ENCODE measurements around the gene GPC3. TPM values are rescaled to one million over a fixed set of nuclear protein-coding genes. Genes with fewer than 3 reads are reported as not detected.
A peak's percentile ranks its signal among the peaks of the same experiment; 100 is the strongest.

Gene GPC3
- polyA plus RNA-seq, 3 donors: not detected

GRCh38 chrX:133538148-133538547, 447.2 kb downstream of the GPC3 start:
- no peak for DNase-seq
- H4K20me1 ChIP-seq (ENCODE audit: insufficient read depth, low read length): no peaks in the 10 kb centered on the region
- peaks cover 0 to under 1% of the 10 kb centered on the region in 2 donors for H3K4me1 ChIP-seq (ENCODE audit: control insufficient read depth in 1 of 2, insufficient read depth in 2 of 2, low read length in 2 of 2)
- H3K9ac ChIP-seq (ENCODE audit: insufficient read depth, low read length, poor library complexity, severe bottlenecking): no peak overlapping the region
- Mint-ChIP-seq H3K4me1 (peaks cover 4% of the 10 kb centered on the region), H3K9me3 (peaks cover 0 to 2% (median 0%) of the 10 kb centered on the region in 7 donors), H3K4me3 (no peak overlapping the region), H3K36me3 (no peaks in the 10 kb centered on the region), H3K27ac (no peak overlapping the region), H3K27me3 (ENCODE audit: low read depth in 3 of 3) (peaks cover 0 to 4% (median 1%) of the 10 kb centered on the region in 3 donors)
- H2AFZ ChIP-seq (ENCODE audit: insufficient read depth, low read depth, low read length, poor library complexity, severe bottlenecking): no peak overlapping the region
- no peaks in the 10 kb centered on the region for H3K36me3 ChIP-seq (replicated peaks in 1 of 2; ENCODE audit: control insufficient read depth in 1 of 2, insufficient read depth in 2 of 2, low read length in 2 of 2)
- H3K4me2 ChIP-seq (replicated peaks; ENCODE audit: extremely low read depth, low read length, poor library complexity, severe bottlenecking): no peak overlapping the region
- no peaks in the 10 kb centered on the region for H3K27me3 ChIP-seq (ENCODE audit: control insufficient read depth in 2 of 2, insufficient read depth in 2 of 2, low read length in 2 of 2)
- H3K79me2 ChIP-seq (ENCODE audit: insufficient read depth, low read length): no peaks in the 10 kb centered on the region
- no peak overlapping the region for H3K4me3 ChIP-seq (replicated peaks in 1 of 3; ENCODE audit: low read depth in 2 of 3, low read length in 3 of 3)
- no CpG with 5 or more reads among the region's 4 CpGs for WGBS (ENCODE audit: insufficient coverage)
- no peak overlapping the region for H3K27ac ChIP-seq (ENCODE audit: low read depth in 1 of 2, low read length in 2 of 2)
- intact Hi-C loops (cut with micrococcal nuclease): no loop called here
- no peaks in the 10 kb centered on the region for H3K9me3 ChIP-seq (replicated peaks in 1 of 2; ENCODE audit: control insufficient read depth in 1 of 2, insufficient read depth in 1 of 2, low read length in 2 of 2)
- no peak for TF ChIP-seq CTCF (IDR thresholded peaks at IDR 0.05)

DNA sequence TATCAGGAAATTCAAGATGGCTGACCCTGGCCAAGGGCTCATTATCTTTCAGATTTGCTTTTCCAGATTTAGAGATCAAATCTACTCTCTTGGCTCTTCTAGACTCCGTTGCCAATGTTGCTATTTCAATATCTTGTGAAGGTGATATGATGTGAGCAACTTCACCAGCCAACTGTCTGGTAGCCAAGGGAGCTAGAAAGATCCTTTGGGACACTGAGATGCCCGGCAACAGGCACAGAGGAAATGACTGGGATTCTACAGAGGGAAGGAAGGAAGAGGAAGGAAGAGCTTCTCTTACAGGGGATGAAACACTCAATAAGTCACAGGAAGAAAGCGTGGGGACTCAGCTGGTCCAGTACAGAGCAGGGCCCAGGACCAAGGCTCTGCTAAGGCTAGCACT, 448.3 kb downstream of the GPC3 start:
- Mint-ChIP-seq H3K27ac (peak overlapping the region in 2 of 7 donors; percentile 26 to 63), H3K36me3 (no peaks in the 10 kb centered on the region), H3K4me3 (no peak overlapping the region), H3K4me1 (peaks cover 2% of the 10 kb centered on the region), H3K27me3 (ENCODE audit: low read depth in 3 of 3) (peaks cover 2 to 5% (median 2%) of the 10 kb centered on the region in 3 donors), H3K9me3 (peaks cover 0 to 2% (median 0%) of the 10 kb centered on the region in 7 donors)
- intact Hi-C loops (cut with micrococcal nuclease): no loop called here
- no peak overlapping the region for H3K9ac ChIP-seq (ENCODE audit: insufficient read depth, low read length, poor library complexity, severe bottlenecking)
- no peaks in the 10 kb centered on the region for H3K4me1 ChIP-seq (ENCODE audit: control insufficient read depth in 1 of 2, insufficient read depth in 2 of 2, low read length in 2 of 2)
- TF ChIP-seq CTCF (IDR thresholded peaks at IDR 0.05): no peak
- H3K4me3 ChIP-seq (replicated peaks in 1 of 3; ENCODE audit: low read depth in 2 of 3, low read length in 3 of 3): no peak overlapping the region
- H3K36me3 ChIP-seq (replicated peaks in 1 of 2; ENCODE audit: control insufficient read depth in 1 of 2, insufficient read depth in 2 of 2, low read length in 2 of 2): no peaks in the 10 kb centered on the region
- H4K20me1 ChIP-seq (ENCODE audit: insufficient read depth, low read length): no peaks in the 10 kb centered on the region
- H3K27me3 ChIP-seq (ENCODE audit: control insufficient read depth in 2 of 2, insufficient read depth in 2 of 2, low read length in 2 of 2): no peaks in the 10 kb centered on the region
- H3K79me2 ChIP-seq (ENCODE audit: insufficient read depth, low read length): no peaks in the 10 kb centered on the region
- H2AFZ ChIP-seq (ENCODE audit: insufficient read depth, low read depth, low read length, poor library complexity, severe bottlenecking): no peak overlapping the region
- no peaks in the 10 kb centered on the region for H3K9me3 ChIP-seq (replicated peaks in 1 of 2; ENCODE audit: control insufficient read depth in 1 of 2, insufficient read depth in 1 of 2, low read length in 2 of 2)
- no peak overlapping the region for H3K4me2 ChIP-seq (replicated peaks; ENCODE audit: extremely low read depth, low read length, poor library complexity, severe bottlenecking)
- DNase-seq: no peak
- H3K27ac ChIP-seq (ENCODE audit: low read depth in 1 of 2, low read length in 2 of 2): no peak overlapping the region
- WGBS (ENCODE audit: insufficient coverage): no CpG with 5 or more reads among the region's 3 CpGs
